HG03442 (cell line): ENCODE measurements around the gene PPP1CA.
A peak's percentile ranks its signal among the peaks of the same experiment; 100 is the strongest.

Experiments used
- ATAC-seq: cut with Tn5 transposase; IDR thresholded peaks from one replicate; pipeline ENCODE4 v1.9.1; 2021; ENCODE audit warnings: mild to moderate bottlenecking, moderate library complexity; ENCODE audit not compliant: unreplicated experiment

The PPP1CA gene

DNA sequence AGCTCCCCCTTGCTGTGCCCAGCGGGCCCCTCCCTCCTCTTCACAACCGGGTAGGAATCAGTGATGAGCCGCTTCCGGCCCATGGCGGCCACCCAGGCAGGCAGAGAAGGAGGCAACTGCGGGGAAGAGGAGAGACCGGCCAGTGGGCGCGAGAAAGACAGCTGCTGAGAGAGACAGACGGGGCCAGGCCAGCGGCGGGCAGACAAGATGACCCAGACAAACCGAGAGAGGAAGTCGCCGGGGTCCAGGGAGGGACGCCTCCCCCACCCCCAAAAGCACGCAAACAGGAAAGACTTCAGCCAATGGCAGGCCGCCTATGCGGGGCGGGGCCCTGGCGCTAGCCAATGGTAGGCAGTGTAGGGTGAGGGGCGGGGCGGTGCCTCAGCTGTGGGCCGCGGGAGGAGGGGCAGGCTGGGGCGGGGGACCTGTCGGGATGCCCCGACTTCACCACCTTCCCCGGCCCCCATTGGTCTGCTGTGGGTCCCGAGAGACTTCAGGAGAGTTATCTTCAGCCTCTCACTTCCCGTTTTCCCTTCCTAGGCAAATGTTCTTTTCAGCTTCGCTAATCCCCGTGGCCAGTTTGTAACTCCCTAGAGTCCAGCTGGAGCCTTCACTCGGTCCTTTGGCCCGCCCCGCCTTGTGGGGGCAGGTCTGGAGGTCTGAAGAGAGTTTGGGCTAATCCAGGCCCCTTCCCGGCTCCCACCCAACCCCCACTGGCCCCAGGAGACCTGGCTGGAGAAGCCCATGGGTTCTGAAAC, 48.2 kb downstream of the PPP1CA start, which contains the start of gene POLD4:
Gene POLD4, minus strand, starts transcription at position 230 of the 758 bp plus-strand sequence. Its CDS starts 147 bp downstream, at position 83.
- peak; percentile 78 for ATAC-seq

DNA sequence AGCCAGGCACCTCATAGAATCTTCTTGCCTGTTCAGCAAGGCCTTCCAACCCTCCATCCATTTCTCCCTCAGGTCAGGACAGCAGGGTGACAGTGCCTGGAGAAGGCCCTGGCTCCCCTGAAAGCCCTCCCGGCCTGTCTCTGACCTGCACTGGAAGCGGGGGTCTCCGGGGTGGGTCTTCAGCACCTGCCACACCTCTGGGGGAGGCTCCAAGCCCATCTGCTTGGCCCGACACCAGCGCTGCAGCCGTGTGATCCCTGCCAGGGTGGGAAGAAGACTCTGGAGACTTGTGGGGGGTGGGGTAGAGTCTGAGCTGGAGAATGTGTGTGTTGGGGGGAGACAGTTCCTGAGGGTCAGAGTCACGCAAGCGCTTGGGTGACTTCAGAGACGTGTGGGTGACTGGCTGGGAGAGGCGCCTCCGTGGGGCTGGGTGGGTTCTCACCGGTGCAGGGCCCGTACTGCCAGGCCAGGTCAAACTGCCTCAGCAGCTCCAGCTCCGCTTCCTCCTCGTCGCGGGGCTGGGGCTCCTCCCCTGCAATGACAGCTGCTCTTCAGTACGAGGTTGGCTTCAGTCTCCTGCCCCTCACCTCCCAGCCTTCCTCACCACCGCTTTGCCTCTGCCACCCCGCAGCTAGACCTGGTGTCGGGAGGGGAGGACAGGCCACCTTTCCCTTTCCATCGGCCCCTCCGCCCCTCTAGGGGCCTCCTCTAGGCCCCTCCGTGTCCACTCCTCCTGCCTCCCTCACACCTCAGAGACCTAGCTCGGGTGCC, 48.9 kb downstream of the PPP1CA start:
- ATAC-seq = no peak

GRCh38 chr11:67351275-67352005, 50.2 kb downstream of the PPP1CA start:
- ATAC-seq = no peak

- no peak for ATAC-seq
Observed at GRCh38 chr11:67349928-67350465, 51.7 kb downstream of the PPP1CA start.

DNA sequence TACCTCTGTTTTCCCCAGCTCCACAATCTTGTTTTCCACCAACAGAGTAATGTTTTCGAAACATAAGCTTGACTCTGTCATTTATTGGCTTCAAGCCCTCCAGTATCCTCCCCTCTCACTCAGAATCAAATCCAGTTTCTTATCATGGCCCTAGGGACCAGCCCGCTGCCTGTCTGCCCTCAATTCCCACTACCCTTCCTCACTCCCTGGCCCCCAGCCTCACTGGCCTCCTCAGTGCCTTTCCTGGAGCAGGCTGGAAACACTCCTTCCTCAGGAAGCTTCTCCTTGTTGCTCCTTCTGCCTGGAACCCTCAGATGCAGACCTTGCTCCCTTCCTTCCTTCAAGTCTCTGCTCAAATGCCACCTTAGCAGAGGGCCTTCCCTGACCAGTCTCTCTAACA, 52.2 kb downstream of the PPP1CA start:
- ATAC-seq = no peak

- ATAC-seq = no peak
Observed at GRCh38 chr11:67349036-67349435, 52.6 kb downstream of the PPP1CA start.
